ENCODE data around the gene STK39.

Gene STK39

DNA sequence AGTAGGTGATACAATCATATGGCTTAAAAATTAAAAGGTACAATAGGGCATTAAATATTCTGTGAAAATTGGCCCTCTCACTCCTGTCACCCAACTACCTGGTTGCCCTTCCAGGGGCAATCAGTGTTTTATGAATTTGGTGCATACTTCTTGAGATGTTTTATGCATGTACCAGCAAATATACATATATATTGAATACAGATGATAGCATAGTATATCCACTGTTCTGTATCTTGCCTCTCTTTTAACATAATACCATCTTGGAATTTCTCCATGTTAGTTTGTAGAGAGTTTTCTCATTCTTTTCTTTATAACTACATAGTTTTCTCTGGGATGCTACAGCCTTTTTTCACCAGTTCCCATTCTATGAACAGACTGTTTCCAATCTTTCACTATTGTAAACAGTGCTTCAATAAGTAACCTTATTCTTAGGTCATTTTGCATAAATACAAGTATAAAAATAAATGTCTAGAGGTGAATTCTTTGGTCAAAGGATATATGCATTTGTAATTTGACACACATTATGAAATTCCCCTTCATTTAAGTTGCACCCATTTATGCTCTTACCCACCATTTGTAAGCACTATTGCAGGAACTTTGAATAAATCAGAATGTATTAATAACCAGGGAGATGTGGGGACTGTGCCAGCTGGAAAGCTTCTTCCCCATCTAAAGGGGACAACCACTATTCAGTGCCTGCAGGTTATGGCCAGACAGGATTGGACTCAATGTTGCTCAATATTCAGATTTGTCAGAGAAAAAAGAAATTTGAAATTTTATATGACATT is 225.4 kb downstream of the STK39 start:
- DNase-seq (ENCODE audit: low read depth in 2 of 3, low spot score in 2 of 3), result no peak

DNA sequence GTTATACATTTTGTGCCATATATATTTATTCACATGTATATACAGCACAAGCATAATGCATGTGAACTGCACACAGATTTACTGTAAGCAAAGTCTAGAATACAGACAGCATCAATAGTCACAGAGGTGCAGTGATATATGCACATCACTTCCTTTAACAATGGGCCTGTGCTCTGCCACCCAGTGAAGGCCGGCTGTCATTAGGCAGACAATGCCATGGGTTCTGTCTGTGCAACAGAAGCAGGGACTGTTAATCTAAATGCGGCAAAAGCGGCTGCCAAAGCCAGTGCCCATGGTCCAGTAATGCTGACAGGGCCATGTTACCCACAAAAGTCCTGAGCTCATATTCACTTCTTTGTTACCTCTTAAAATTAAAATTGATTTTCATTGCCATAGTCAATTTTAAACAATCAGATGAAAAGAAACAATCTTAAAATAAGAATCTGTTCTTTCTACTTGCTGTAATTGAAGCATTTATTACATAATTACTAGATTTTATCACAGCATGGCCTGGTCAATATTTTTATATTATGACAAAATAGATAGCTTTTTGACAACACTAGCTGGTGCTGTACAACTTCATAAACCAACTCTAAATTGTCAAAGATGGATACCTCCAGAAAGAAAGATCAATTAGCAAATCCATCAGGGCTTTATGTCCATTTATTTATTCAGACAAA is 232.0 kb downstream of the STK39 start:
- DNase-seq (ENCODE audit: low read depth in 2 of 3, low spot score in 2 of 3), result no peak

DNA sequence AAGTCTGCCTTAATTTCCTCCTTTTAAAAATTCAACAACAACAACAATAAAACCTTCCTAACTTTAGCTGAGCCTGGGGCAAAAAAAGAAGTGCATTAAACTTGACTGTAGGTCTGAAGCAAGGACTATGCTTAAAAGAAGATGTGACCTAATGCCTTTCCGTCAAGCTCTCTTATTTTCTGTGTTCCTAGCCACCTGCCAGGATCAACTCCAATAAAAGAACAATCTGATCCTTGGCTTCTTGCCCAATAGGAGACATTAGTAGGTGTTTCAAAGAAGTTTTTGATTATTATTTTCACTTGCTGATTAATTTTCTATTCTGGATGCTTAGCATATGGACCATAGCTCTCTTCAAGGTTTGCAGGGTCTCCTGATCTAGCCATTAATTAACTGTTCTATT is 237.5 kb downstream of the STK39 start:
- DNase-seq (ENCODE audit: low read depth in 2 of 3, low spot score in 2 of 3), result no peak

DNA sequence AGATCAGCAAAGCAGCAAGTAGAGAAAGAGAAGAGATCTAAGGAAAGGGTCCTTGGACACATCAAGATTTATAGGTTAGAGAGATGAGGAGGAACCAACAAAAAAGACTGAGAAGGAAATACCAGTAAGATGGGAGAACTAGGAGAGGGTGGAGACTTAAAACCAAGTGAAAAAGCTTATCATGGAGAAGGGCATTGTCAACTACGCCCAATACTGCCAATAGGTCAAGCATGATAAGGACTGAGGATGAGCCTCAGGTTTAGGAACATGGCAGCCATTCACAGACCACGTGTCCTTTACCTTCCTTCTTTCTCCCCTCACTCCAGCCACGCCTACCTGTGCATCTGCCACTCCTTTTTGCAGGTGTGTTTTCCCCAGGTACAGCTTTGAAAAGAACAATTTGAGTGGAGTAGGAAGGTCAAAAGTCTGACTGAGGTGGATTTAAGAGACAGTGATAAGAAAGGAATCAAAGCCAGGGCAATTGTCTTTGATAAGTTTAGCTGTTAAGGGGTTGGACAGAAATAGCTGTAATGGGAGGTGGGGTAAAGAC is 238.7 kb downstream of the STK39 start:
- DNase-seq (ENCODE audit: low read depth in 2 of 3, low spot score in 2 of 3), result no peak

DNA sequence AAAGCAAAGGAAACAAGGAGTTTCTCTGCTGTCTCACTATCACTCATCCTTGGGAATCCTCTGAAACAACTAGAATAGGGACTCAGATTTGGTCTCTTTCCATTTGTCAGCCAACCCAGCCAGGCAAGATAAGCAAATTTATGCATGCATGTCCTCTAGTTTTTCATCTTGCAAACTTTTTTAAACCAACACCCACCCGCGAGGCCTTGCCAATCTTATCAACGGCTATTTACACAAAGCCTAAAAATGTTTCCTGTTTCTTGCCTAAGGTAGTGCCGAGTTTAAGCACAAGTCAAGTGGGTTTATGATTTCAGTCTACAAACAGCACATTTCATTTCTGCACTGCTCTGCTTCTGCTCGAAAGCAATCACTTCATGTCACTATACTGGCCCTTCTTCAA is 240.9 kb downstream of the STK39 start:
- DNase-seq (ENCODE audit: low read depth in 2 of 3, low spot score in 2 of 3), result no peak

DNA sequence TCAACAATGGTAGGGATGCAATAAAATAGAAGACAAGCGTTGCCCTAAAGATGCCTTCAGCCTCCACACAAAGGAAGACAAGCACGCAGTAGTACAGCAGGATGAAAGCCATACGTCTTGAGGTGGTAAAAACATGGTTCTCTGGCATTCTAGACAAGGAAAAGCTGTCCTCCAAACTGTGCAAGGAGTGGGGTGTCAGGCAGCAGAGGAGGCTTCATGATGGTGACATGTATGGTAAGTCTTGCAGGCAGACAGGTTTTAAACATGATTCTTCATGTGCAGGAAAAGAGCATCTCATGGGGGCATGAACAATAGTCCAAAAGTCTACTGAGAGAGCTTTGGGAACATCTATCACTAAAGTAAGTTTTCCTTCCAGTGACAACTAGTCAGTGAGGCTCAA is 241.8 kb downstream of the STK39 start:
- DNase-seq (ENCODE audit: low read depth in 2 of 3, low spot score in 2 of 3), result no peak

DNA sequence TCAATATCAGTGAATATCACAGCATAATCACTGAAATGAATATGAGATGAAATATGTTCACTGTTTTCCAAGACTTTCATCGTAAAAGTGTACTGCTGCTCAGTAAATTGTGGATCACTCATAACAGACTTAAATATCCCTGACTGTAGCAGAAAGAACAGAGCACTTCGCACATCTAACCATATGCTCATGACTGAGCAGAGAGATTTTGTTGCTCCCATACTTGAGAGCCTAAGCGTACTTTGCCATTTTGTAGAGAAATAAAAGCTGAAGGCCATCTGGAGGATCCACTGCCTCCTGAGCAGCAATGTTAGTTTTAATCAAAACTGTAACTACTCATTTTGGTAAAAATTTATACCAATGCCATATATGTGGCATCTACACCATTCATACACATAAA is 243.5 kb downstream of the STK39 start:
- no peak for DNase-seq (ENCODE audit: low read depth in 2 of 3, low spot score in 2 of 3)

DNA sequence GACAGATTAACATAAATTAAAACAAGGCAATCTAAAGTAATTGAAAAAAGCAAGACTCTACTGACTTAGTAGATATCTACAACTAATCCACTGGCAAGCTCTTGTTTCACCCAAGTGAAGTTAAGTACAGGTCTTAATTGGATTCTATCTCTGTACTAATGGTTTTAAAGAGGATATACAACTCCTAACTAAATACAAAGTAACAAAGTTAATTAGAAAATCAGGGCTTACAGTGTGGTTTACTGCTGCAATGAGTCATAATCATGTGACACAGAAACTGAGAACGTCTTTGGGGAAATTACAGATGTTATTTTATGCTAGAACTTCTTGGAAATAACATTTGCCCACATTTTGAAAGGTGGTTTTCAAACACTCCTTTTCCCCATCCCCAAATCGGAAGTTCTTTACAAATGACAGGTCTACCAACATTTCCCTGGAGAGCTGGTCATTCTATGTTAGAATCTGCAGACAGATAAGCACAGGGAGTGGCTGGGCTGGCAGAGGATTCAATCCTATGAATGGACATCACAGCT is 245.3 kb downstream of the STK39 start:
- no peak for DNase-seq (ENCODE audit: low read depth in 2 of 3, low spot score in 2 of 3)

DNA sequence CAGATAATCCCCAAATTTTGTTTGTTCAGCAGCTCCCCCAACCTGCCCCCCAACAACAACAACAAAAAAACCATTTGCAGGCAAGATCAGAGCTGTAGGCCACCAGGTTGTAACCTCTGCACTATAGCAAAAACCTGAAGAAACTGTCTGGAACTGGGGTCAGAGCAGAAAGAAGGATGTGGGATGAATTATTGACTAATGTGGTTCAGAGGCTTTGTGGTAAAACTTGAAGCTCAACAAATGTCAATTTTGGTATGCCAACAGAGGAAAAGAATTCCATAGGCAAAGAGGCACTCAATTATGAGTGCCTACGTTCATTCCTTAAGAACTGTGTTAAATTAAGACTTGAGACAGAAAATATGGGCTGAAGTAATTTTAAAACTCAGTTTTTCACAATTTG is 255.1 kb downstream of the STK39 start:
- no peak for DNase-seq (ENCODE audit: low read depth in 2 of 3, low spot score in 2 of 3)

DNA sequence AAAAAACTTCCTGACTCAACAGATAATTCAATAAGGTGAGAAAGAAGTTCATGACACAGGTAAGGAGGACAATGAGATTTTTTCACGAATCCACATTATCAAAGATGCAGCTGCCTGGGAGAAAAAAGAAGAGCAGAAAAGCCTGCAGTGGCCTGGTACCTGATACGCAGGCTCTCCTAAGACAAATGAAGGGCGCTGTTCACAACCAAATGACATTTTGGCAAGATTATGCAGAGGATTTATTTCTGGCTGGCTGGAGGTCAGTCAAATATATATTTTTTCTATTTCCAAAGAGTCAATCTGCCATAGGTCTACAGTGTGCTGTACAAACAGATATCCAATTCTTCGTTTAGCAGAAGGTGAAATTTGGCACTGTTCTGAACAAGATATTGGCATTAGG is 257.3 kb downstream of the STK39 start:
- no peak for DNase-seq (ENCODE audit: low read depth in 2 of 3, low spot score in 2 of 3)

DNA sequence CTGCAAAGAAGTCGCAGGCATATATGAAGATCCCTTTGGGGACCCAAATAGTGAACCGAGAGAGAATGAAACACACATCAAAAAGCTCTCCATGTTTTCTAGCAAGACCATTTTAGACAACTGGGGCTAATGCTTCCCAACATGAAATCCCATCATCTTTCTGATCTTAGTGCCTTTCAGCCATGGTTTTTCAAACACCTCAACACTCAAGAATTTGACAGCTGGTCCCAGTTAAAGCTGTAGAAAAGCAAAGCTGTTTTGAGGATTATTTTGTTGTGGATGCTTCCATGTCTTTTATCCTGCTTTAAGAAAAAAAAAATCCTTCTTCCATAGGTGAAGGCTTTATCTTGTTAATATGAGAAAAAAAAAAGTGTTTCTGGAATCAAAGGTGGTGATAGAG is 259.1 kb downstream of the STK39 start:
- no peak for DNase-seq (ENCODE audit: low read depth in 2 of 3, low spot score in 2 of 3)

DNA sequence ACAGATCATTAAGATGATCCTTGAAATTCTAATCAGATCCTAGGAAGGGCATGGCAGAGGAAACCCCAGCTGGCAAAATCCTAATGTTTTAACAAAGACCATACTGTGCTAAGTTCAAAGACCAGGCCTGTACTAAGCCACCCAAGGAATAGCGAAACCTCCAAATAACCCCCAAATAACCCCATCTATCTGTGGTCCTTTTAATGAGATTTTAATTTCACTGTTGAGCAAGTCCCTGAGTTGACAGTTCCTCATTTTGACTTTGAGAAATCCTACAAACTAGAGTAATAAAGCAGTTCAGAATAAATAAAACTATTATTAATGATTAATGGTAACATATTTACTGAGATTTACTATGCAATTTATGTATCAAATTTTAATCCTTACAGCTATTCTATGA is 259.8 kb downstream of the STK39 start:
- no peak for DNase-seq (ENCODE audit: low read depth in 2 of 3, low spot score in 2 of 3)

DNA sequence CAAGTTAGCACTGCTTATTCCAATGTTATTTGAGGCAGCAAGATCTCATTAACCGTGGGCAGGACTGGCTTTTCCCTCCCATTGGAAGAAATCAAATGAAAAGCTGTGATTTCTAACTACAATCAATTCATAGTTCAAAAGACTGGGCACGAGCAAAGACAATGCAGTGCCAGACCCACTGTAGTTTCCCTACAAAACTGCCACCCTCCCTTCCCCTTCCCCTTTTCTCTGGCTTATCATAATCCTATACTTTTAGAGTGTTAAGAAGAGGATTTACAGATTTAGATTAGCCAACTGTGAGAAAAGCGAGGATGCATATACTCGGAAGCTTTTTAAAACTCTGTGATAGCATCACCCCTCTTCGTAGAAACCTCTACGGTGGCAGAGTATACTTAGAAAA is 260.4 kb downstream of the STK39 start:
- no peak for DNase-seq (ENCODE audit: low read depth in 2 of 3, low spot score in 2 of 3)

DNA sequence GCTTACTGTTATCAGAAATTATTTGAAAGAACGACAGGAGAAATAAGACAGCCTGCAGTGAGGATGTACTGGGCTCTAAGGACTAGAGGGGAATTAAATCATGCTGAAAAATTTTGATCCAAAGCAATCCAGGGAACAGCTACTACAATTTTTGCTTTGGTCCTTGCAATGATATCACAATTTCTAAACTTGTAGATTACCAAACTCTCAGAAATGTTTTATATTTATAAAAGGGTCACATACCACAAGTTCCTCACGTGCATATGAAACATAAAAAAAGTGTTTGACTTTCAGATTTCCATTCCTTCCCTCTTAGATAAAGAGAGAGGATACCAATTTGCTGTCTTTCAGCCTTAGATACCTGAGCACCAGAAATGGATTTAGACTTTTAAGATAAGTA is 261.2 kb downstream of the STK39 start:
- DNase-seq (ENCODE audit: low read depth in 2 of 3, low spot score in 2 of 3), result no peak

DNA sequence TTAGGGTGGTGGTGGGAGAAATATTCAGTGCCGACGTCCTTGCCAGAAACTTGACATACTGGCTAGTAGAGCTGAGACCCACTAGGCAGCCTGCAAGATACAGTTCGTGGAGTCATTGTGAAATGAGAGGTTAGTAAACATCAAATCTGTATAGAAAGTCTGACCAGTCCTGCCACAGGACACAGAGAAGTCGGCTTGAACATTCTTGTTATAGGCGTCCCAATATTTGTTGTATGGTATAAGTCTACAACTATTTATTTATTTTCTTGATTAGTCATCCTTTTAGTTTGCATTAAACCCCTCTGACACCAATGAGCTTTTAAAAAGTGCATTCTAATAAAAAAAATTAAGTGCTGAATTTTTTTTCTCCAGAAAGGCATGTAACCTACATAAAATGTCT is 265.4 kb downstream of the STK39 start:
- DNase-seq (ENCODE audit: low read depth in 2 of 3, low spot score in 2 of 3), result no peak

DNA sequence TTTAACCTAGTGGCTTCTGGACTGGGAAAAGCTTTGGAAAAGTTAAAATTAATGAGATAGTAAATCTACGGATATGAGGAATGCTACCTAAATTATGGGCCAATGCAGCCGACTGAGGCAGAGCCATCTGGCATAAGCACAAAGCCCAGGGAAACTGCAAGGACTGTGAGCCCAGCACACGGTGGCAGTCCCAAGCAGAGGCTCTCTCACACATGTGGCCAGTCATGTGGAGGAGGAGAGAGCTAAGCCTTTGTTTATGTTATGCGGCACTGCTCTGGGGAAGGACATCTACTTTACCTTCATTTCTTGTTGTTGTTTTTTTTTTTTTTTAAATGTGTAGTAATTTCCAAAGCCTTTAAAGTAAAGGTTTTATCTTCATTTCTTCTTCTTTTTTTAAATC is 267.0 kb downstream of the STK39 start:
- no peak for DNase-seq (ENCODE audit: low read depth in 2 of 3, low spot score in 2 of 3)

DNA sequence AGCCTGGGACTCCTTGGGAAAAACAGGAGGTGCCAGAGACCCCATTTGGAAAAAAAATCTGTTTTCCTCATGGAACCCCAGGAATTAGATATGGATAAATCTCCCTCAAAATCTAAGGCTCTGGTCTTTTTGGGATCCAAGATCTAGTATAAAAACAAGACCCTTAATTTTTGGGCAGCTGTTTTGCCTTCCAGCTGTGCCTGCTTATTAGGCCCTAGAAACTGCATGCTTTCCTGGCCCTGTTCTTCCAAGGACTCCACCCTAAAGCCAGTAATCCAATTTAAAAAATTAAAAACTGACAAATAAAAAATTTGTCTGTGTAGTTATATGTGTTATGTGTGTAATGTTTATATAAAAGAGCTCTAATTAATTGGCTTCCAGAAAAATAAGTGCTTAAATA is 274.6 kb downstream of the STK39 start:
- DNase-seq (ENCODE audit: low read depth in 2 of 3, low spot score in 2 of 3), result no peak

DNA sequence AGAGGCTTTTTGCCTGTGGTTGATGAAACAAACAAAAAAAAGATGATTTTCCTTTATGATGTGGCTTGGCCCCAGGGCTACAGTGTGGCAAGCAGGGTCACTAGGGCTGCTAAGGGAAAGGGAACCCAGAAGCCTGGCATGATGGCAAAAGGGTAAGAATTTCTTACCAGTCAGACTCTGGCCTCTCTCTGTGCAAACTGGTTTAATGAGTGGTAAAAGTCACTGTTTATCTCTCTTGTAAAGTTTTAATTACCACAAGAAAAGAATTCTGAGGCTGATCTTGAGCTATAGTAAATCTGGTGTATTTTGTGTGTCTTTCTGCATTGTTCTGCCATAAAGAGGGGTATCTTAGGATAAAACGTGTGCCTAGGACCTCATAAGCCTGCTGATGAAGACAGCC is 275.4 kb downstream of the STK39 start:
- no peak for DNase-seq (ENCODE audit: low read depth in 2 of 3, low spot score in 2 of 3)

DNA sequence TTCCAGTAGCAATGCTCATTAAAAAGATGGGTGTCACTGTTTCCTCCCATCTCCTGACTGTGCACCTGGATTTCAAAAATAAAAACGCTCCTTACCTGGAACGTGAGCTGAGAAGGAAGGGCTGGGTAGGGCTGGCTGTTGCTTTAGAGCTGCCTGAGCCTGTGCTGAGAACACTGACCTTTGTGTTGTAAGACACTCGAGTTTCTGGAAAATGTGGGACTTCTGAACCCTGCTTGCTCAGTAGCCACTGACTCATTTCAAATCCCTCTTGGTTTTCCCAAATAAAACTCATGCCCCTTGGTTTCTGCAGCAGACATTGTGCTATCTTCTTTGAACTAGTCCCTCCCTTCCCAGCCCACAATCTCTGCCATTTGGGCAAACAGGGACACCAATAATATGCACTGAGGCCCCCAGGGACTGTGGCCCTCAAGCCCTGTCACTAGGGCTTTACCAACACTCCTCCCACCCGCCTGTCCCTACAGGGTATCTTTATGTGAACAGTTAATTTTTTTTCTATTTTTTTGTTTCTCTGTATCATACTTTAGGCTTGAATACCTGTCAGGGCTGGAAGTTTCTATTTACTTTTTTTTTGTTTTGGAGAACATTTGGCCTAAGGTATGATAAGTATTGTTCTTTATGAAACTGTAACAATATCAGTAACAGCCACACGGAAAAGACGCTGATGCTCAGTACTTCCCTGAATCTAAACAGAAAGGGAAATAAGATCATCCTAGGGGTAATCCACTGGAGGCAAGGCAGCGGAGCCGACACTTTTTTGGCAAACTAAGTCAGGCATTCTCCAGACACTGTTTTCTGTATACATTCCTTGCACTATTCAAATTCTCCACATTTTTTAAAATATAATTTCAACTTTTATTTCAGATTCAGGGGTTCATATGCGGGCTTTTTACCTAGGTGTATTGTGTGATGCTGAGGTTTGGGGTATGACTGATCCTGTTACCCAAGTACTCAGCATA is 280.2 kb downstream of the STK39 start:
- no peak for DNase-seq (ENCODE audit: low read depth in 2 of 3, low spot score in 2 of 3)

DNA sequence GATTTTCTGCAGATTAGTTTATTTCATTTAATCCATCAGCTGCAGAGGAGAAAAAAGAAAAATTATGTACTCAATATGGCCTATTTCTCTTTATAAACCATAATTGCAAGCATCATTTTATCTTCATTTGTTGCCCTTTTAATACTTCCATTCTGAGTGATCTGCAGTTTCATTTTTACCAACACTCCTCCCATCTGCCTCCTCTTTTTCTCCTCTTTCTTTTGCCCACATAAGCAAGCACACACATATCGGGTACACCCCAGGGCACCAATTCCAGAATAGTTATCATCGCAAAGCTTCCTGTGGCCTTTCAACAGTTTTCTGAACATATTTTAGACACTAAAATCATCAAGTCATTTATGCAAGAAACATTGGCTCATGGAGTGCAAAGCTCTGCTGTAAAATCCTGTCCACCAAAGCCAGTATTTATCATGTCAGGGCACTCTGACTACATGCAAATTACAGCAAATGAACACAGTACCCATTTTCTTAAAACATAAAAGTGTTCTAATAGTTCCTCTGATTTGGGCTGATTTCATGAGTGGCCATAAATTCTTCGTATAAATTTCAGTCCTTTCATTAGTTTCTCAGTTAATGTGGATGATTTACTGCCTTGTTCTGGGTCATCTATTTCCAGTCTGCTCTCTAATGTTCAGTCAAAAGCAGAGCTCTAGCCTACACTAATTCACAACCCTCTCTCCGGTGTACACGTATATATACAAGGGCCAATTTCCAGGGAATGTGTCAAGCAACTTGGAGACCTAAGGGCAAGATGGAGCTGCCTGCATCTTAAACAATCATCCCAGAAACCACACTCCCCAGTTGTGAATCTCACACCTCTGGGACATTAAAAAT is 281.3 kb downstream of the STK39 start:
- DNase-seq (ENCODE audit: low read depth in 2 of 3, low spot score in 2 of 3), result no peak

Measured in activated CD8-positive, alpha-beta memory T cell treated with anti-CD3 and anti-CD28 coated beads for 48 hours (primary cell).